Right atrium auricular region (tissue), 2 donors: ENCODE measurements around the gene SEMA3B. TPM values are rescaled to one million over a fixed set of nuclear protein-coding genes. Genes with fewer than 3 reads are reported as not detected.
A peak's percentile ranks its signal among the peaks of the same experiment; 100 is the strongest.
"Not testable (repeated sequence)": the region's sequence is repeated elsewhere in the genome, so short reads cannot be mapped to it uniquely, and the experiment has no call there.

Experiments
- DNase-seq: peaks from one replicate; pipeline ENCODE4 v3.0.0-alpha.2; 2019; ENCODE audit warnings: low spot score
- H3K27ac ChIP-seq, 2 donors: fragments of 200-600 bp; sonication (generic); 1 replicate in 1 of 2; 2 replicates in 1 of 2; pipeline ENCODE4 v1.5.1; 2016 to 2019
- H3K27me3 ChIP-seq, 2 donors: fragments of 200-600 bp; sonication (generic); one replicate each; pipeline versions ENCODE4 v1.5.1 to v1.6.0; 2017 to 2019
- H3K36me3 ChIP-seq: fragments of 200-600 bp; sonication (generic); one replicate; pipeline ENCODE4 v1.5.1; 2016
- H3K4me1 ChIP-seq, 2 donors: fragments of 200-600 bp; sonication (generic); one replicate each; pipeline versions ENCODE4 v1.5.1 to v1.6.0; 2017 to 2019
- H3K4me3 ChIP-seq, 2 donors: fragments of 200-600 bp; sonication (generic); 1 replicate in 1 of 2; 2 replicates in 1 of 2; pipeline ENCODE4 v1.5.1; 2017 to 2019; ENCODE audit warnings: mild to moderate bottlenecking in 1 of 2, moderate library complexity in 1 of 2
- H3K9me3 ChIP-seq, 2 donors: fragments of 200-600 bp; sonication (generic); one replicate each; pipeline ENCODE4 v1.5.1; 2019
- total RNA-seq, 2 donors: library from RNA; depleted of rRNA; stranded (reverse); fragments of >200 nt; gene quantifications; one replicate each; pipeline ENCODE4 v1.1.0, GENCODE V29; 2016
- TF ChIP-seq, protein P1 (sequence below), 2 donors: fragments of 200-600 bp; sonication (generic); IDR thresholded peaks; one replicate each; pipeline ENCODE4 v1.5.1; 2019; ENCODE audit warnings: antibody characterized with exemption in 2 of 2

SEMA3B gene
- total RNA-seq, 2 donors from 2014 or later, result 15.4 to 20.0 TPM

DNA sequence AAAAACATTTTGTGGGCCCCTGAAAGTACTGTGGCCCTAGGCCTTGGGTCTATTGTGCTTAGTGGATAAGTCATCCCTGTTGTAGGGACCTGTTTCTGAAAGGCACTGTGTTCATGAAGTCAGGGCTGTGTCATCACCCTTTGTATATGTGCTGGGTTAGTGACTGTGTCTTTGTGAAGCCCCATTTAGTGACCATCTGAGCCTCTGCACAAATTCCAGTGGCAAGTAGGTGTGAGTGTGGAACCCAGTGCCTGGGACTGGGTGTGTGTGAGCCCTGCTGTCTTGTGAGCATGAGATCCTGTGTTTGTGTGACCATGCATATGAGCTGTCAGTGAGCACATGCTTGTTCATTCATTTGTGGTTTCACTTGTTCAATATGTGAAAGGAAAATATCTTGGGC is 35.7 kb downstream of the SEMA3B start:
- Histone ChIP-seq H3K27ac (no peak overlapping the region), H3K9me3 (no peaks in the 10 kb centered on the region), H3K36me3 (no peaks in the 10 kb centered on the region), H3K4me1 (peaks cover 0 to 37% of the 10 kb centered on the region in 2 donors), H3K4me3 (no peak overlapping the region), H3K27me3 (no peaks in the 10 kb centered on the region)
- TF ChIP-seq, protein P1, sequence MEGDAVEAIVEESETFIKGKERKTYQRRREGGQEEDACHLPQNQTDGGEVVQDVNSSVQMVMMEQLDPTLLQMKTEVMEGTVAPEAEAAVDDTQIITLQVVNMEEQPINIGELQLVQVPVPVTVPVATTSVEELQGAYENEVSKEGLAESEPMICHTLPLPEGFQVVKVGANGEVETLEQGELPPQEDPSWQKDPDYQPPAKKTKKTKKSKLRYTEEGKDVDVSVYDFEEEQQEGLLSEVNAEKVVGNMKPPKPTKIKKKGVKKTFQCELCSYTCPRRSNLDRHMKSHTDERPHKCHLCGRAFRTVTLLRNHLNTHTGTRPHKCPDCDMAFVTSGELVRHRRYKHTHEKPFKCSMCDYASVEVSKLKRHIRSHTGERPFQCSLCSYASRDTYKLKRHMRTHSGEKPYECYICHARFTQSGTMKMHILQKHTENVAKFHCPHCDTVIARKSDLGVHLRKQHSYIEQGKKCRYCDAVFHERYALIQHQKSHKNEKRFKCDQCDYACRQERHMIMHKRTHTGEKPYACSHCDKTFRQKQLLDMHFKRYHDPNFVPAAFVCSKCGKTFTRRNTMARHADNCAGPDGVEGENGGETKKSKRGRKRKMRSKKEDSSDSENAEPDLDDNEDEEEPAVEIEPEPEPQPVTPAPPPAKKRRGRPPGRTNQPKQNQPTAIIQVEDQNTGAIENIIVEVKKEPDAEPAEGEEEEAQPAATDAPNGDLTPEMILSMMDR (IDR thresholded peaks at IDR 0.05), result no peak
- DNase-seq, result no peak

DNA sequence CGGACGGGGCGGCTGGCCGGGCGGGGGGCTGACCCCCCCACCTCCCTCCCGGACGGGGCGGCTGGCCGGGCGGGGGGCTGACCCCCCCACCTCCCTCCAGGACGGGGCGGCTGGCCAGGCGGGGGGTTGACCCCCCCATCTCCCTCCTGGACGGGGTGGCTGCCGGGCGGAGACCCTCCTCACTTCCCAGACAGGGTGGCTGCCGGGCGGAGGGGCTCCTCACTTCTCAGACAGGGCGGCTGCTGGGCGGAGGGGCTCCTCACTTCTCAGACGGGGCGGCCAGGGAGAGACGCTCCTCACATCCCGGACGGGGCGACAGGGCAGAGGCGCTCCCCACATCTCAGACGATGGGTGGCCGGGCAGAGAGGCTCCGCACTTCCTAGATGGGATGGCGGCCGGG is 43.1 kb downstream of the SEMA3B start:
- H3K4me3 ChIP-seq, H3K4me1 ChIP-seq, H3K36me3 ChIP-seq, H3K9me3 ChIP-seq, H3K27ac ChIP-seq, DNase-seq, H3K27me3 ChIP-seq: not testable (repeated sequence)

DNA sequence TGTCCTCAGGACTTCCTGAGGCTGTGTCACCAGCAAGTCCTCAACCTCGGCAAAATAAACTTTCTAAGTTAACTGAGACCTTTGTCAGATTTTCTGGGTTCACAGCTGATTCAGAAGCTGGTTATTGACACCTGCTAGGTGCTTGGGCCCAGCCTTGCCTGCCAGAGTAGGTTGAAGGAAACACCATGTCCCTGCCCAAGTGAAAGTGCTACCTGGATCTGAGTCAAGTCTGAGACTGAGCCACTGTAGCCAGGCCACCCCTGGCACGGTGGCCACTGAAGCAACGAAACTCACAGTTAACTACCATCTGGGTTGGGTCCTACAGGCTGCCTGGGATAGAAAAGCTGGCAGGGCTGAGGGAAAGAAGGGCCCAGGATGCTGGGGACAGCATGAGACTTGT is 45.4 kb downstream of the SEMA3B start:
- TF ChIP-seq, protein P1 (IDR thresholded peaks at IDR 0.05), result no peak
- no peaks in the 10 kb centered on the region for H3K27me3 ChIP-seq
- no peak overlapping the region for H3K27ac ChIP-seq
- H3K4me3 ChIP-seq, result no peak overlapping the region
- H3K9me3 ChIP-seq, result no peaks in the 10 kb centered on the region
- DNase-seq, result no peak
- H3K36me3 ChIP-seq, result peaks cover 26% of the 10 kb centered on the region
- H3K4me1 ChIP-seq, result peaks cover 0 to 29% of the 10 kb centered on the region in 2 donors

DNA sequence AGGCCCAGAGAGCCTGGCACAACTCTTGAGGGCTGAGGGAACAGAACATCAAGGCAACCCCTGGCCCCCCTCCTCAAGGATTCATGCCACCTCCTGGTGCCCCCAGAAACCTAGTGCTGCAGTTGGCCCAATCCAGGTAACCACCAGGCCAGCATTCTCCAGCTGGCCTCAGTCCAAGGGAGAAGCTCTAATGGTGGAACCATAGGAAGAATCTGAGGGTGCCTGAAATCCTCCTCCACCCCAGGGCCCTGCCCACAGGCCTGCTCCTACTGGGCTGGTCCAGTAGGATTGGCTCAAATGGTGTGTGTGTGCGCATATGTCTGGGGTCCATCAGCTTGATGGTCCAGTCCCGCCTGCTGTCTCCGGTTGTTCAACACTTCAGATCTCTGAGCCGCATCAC is 45.9 kb downstream of the SEMA3B start:
- Histone ChIP-seq H3K36me3 (peaks cover 26% of the 10 kb centered on the region), H3K4me3 (no peak overlapping the region), H3K4me1 (peaks cover 0 to 34% of the 10 kb centered on the region in 2 donors), H3K27ac (no peak overlapping the region), H3K9me3 (no peaks in the 10 kb centered on the region), H3K27me3 (no peaks in the 10 kb centered on the region)
- DNase-seq, result no peak
- TF ChIP-seq, protein P1 (IDR thresholded peaks at IDR 0.05), result no peak

DNA sequence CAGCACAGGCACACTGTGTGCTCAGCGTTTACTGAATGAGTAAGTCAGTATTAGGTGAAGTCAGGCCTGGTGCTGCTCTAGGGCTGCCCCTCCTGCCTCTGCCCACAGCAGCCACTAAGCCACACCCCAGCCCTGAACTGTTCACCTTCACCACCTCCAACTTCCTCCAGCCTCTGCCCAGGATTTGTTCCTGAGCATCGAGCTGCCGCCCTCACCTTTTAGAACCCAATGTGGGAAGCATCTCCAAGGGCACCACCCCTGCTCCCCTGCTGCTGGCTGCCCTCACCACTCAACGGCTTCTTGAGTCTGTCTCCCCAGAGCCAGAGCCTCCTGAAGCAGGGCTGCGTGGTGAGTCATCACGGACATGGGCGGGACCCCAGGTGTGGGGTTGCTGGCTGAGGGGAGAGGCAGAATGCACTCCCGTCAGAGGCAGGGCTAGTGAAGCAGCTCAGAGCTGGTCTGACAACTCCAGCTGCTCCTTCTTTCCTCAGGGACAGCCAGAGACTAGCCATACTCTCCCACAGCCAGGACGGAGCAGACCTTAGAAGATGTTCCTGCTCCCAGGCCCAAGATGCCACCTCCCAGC is 47.8 kb downstream of the SEMA3B start:
- no peaks in the 10 kb centered on the region for H3K9me3 ChIP-seq
- peaks cover 0 to 44% of the 10 kb centered on the region in 2 donors for H3K4me1 ChIP-seq
- no peaks in the 10 kb centered on the region for H3K27me3 ChIP-seq
- peaks cover 26% of the 10 kb centered on the region for H3K36me3 ChIP-seq
- no peak for DNase-seq
- TF ChIP-seq, protein P1 (IDR thresholded peaks at IDR 0.05), result no peak
- no peak overlapping the region for H3K4me3 ChIP-seq
- peak overlapping the region in 1 of 2 donors; percentile 93 for H3K27ac ChIP-seq

DNA sequence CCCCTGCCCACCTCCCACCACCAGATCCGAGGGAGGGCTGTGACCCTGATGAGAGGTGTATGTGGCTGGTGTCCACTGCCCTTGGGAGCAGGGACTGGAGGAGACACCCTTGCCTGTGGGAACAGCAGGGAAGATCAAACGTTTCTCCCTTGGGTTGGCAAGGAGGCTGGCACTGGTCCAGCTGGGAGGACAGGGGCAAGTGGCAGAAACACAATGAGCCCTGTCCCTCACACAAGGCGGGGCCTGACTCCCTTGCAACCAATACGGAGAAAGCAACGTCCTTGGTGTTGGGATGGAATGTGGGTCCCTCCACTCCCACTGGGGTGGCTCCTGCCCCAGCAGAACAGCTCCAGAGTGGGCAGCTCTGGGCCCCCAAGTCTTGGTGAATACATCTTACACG is 48.4 kb downstream of the SEMA3B start:
- no peaks in the 10 kb centered on the region for H3K9me3 ChIP-seq
- peaks cover 0 to 50% of the 10 kb centered on the region in 2 donors for H3K4me1 ChIP-seq
- H3K4me3 ChIP-seq, result no peak overlapping the region
- H3K27me3 ChIP-seq, result no peaks in the 10 kb centered on the region
- H3K36me3 ChIP-seq, result peaks cover 26% of the 10 kb centered on the region
- H3K27ac ChIP-seq, result peak overlapping the region in 1 of 2 donors; percentile 93
- TF ChIP-seq, protein P1 (IDR thresholded peaks at IDR 0.05), result no peak
- no peak for DNase-seq
